ENCODE results near the gene UCP2. TPM values are rescaled to one million over a fixed set of nuclear protein-coding genes. Genes with fewer than 3 reads are reported as not detected.

The UCP2 gene
- total RNA-seq, 1 donor from 2014 or later: 51.3 TPM

- TF ChIP-seq POLR2A (IDR thresholded peaks at IDR 0.05): no peak
- TF ChIP-seq POLR2AphosphoS5 (IDR thresholded peaks at IDR 0.05; ENCODE audit: insufficient read depth in 1 of 2, low read depth in 1 of 2): no peak
- TF ChIP-seq CTCF (IDR thresholded peaks at IDR 0.05): no peak
- Histone ChIP-seq H3K27me3 (no peaks in the 10 kb centered on the region), H3K4me1 (no peaks in the 10 kb centered on the region), H3K9me3 (no peaks in the 10 kb centered on the region), H3K4me3 (no peak overlapping the region), H3K36me3 (no peaks in the 10 kb centered on the region), H3K27ac (no peak overlapping the region)
- intact Hi-C loops (cut with DNase I): no loop called here
- DNase-seq (ENCODE audit: extremely low spot score in 2 of 2): no peak
Observed at GRCh38 chr11:73995731-73996130, 13.1 kb upstream of the UCP2 start.

- H3K4me3 ChIP-seq: no peak overlapping the region
- no peak overlapping the region for H3K27ac ChIP-seq
- H3K9me3 ChIP-seq: no peaks in the 10 kb centered on the region
- intact Hi-C loops (cut with DNase I): no loop called here
- DNase-seq (ENCODE audit: extremely low spot score in 2 of 2): no peak
- H3K4me1 ChIP-seq: no peaks in the 10 kb centered on the region
- no peaks in the 10 kb centered on the region for H3K27me3 ChIP-seq
- H3K36me3 ChIP-seq: no peaks in the 10 kb centered on the region
- TF ChIP-seq POLR2A (IDR thresholded peaks at IDR 0.05): no peak
- TF ChIP-seq POLR2AphosphoS5 (IDR thresholded peaks at IDR 0.05; ENCODE audit: insufficient read depth in 1 of 2, low read depth in 1 of 2): no peak
- no peak for TF ChIP-seq CTCF (IDR thresholded peaks at IDR 0.05)
Observed at GRCh38 chr11:73995247-73995646, 12.6 kb upstream of the UCP2 start.

- no peaks in the 10 kb centered on the region for H3K36me3 ChIP-seq
- H3K4me1 ChIP-seq: no peaks in the 10 kb centered on the region
- TF ChIP-seq CTCF (IDR thresholded peaks at IDR 0.05) (no peak), POLR2AphosphoS5 (IDR thresholded peaks at IDR 0.05; ENCODE audit: insufficient read depth in 1 of 2, low read depth in 1 of 2) (no peak), POLR2A (IDR thresholded peaks at IDR 0.05) (no peak)
- no peak for DNase-seq (ENCODE audit: extremely low spot score in 2 of 2)
- H3K4me3 ChIP-seq: no peak overlapping the region
- no peak overlapping the region for H3K27ac ChIP-seq
- no peaks in the 10 kb centered on the region for H3K27me3 ChIP-seq
- intact Hi-C loops (cut with DNase I): no loop called here
- no peaks in the 10 kb centered on the region for H3K9me3 ChIP-seq
Observed at GRCh38 chr11:73991471-73992006, 8.9 kb upstream of the UCP2 start.

GRCh38 chr11:73990730-73991129, 8.1 kb upstream of the UCP2 start:
- no peaks in the 10 kb centered on the region for H3K36me3 ChIP-seq
- no peak for DNase-seq (ENCODE audit: extremely low spot score in 2 of 2)

More at GRCh38 chr11:73990730-73991129, 8.1 kb upstream of the UCP2 start:
- Histone ChIP-seq H3K27me3 (no peaks in the 10 kb centered on the region), H3K4me1 (no peaks in the 10 kb centered on the region), H3K9me3 (no peaks in the 10 kb centered on the region), H3K4me3 (no peak overlapping the region), H3K27ac (no peak overlapping the region)
- TF ChIP-seq POLR2AphosphoS5 (IDR thresholded peaks at IDR 0.05; ENCODE audit: insufficient read depth in 1 of 2, low read depth in 1 of 2) (no peak), POLR2A (IDR thresholded peaks at IDR 0.05) (no peak), CTCF (IDR thresholded peaks at IDR 0.05) (no peak)
- intact Hi-C loops (cut with DNase I): no loop called here
